Ectodermal cell (in vitro differentiated cells): Measurements from ENCODE around the gene NAPB.
"Not testable (repeated sequence)": the region's sequence is repeated elsewhere in the genome, so short reads cannot be mapped to it uniquely, and the experiment has no call there.

Experiments
- H3K27ac ChIP-seq: 2 replicates; pipeline ENCODE4 v1.7.0; 2013; ENCODE audit warnings: mild to moderate bottlenecking, low read depth, low read length; ENCODE audit not compliant: insufficient read depth, poor library complexity, severe bottlenecking
- H3K27me3 ChIP-seq: 2 replicates; pipeline ENCODE4 v1.7.0; 2013; ENCODE audit warnings: mild to moderate bottlenecking, low read length; ENCODE audit not compliant: insufficient read depth, control insufficient read depth, poor library complexity, severe bottlenecking
- H3K36me3 ChIP-seq: one replicate; pipeline ENCODE4 v1.7.0; 2013; ENCODE audit warnings: low read length; ENCODE audit not compliant: control insufficient read depth, insufficient read depth
- H3K4me1 ChIP-seq: one replicate; pipeline ENCODE4 v1.7.0; 2013; ENCODE audit warnings: low read length; ENCODE audit not compliant: control insufficient read depth, insufficient read depth
- H3K4me3 ChIP-seq: 2 replicates; pipeline ENCODE4 v1.7.0; 2013; ENCODE audit warnings: low read depth, low read length, control low read depth; ENCODE audit not compliant: insufficient read depth
- H3K9me3 ChIP-seq: 2 replicates; pipeline ENCODE4 v1.7.0; 2013; ENCODE audit warnings: mild to moderate bottlenecking, low read length, moderate library complexity; ENCODE audit not compliant: control insufficient read depth
- WGBS, 2 experiments: methylation state at CpG; one replicate each; pipeline ENCODE4 v1.1.7; 2013; ENCODE audit warnings: missing lambda C conversion rate in 2 of 2; 5-methylcytosine and 5-hydroxymethylcytosine counted together

Gene NAPB

DNA sequence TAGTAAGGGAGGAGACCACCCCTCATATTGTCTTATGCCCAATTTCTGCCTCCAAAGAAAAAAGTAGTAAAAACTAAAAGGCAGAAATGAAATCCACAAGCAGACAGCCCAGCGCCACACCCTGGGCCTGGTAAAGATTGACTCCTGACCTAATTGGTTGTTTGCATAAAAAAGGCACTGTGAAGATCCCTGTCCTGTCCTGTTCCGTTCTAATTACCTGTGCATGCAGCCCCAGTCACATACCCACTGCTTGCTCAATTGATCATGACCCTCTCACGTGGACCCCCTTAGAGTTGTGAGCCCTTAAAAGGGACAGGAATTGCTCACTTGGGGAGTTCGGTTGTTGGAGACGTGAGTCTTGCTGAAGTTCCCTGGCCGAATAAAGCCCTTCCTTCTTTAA lies 72.8 kb downstream of the NAPB start:
- H3K4me1 ChIP-seq, H3K27ac ChIP-seq, H3K4me3 ChIP-seq, H3K36me3 ChIP-seq, H3K27me3 ChIP-seq, H3K9me3 ChIP-seq: not testable (repeated sequence)
- WGBS, 2 experiments, result 75 to 76% methylated on average over 6 of the region's 6 CpGs

DNA sequence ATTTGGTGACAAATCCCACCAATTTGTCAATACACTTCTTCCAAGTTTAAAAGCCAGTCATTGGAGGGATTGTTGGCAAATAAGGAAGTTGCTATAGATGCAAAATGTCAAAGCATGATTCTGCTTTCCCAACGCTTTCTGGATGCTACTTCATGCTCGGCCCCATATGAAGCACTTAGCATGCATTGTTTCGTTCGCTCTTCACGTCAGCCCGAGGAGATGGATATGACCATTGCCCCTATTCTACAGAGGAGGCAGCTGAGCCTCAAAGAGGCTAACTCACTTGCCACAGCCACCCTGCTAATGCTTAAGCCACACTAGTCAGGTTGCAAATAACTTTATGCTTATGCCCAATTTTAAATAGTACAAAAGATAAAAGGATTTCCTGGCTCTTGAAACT lies 73.5 kb downstream of the NAPB start:
- Histone ChIP-seq H3K27ac (no peak overlapping the region), H3K4me3 (no peak overlapping the region), H3K4me1 (no peaks in the 10 kb centered on the region), H3K27me3 (no peaks in the 10 kb centered on the region), H3K36me3 (no peaks in the 10 kb centered on the region), H3K9me3 (no peaks in the 10 kb centered on the region)
- WGBS, 2 experiments, result 94 to 95% methylated on average over 6 of the region's 6 CpGs

- Histone ChIP-seq H3K9me3 (no peaks in the 10 kb centered on the region), H3K4me1 (no peaks in the 10 kb centered on the region), H3K27ac (no peak overlapping the region), H3K27me3 (no peaks in the 10 kb centered on the region), H3K36me3 (no peaks in the 10 kb centered on the region), H3K4me3 (no peak overlapping the region)
- 93 to 97% methylated on average over 4 of the region's 4 CpGs for WGBS, 2 experiments
Measured at GRCh38 chr20:23346002-23346401, 75.3 kb downstream of the NAPB start.

- H3K4me1 ChIP-seq, result no peaks in the 10 kb centered on the region
- H3K9me3 ChIP-seq, result no peaks in the 10 kb centered on the region
- no peaks in the 10 kb centered on the region for H3K27me3 ChIP-seq
- 91 to 92% methylated on average over 5 of the region's 5 CpGs for WGBS, 2 experiments
- H3K4me3 ChIP-seq, result no peak overlapping the region
- H3K36me3 ChIP-seq, result no peaks in the 10 kb centered on the region
- no peak overlapping the region for H3K27ac ChIP-seq
Measured at GRCh38 chr20:23344336-23344735, 77.0 kb downstream of the NAPB start.

GRCh38 chr20:23343590-23343989 lies 77.7 kb downstream of the NAPB start:
- 88 to 89% methylated on average over 1 of the region's 1 CpG for WGBS, 2 experiments
- Histone ChIP-seq H3K36me3 (no peaks in the 10 kb centered on the region), H3K9me3 (no peaks in the 10 kb centered on the region), H3K4me1 (no peaks in the 10 kb centered on the region), H3K27me3 (no peaks in the 10 kb centered on the region), H3K4me3 (no peak overlapping the region), H3K27ac (no peak overlapping the region)

DNA sequence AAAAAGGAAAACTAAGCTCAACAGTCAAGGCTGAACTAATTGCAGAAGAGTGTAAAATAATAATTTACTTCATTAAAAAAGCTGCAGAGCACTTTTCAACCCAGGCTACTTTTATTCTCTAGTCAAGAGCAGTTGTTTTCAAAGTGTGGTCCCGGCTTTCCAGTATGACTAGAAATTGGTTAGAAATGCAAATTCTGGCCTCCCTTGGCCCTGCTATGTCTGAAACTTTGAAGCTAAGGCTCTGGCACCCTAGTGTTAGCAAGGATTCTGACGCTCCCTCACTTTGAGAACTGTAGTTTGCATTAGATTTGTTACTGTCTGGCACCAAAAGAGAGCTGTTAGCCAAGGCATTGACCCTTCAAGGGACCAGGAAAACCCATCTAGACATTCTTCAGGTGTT lies 80.2 kb downstream of the NAPB start:
- H3K4me1 ChIP-seq, result peaks cover 6% of the 10 kb centered on the region
- no peaks in the 10 kb centered on the region for H3K27me3 ChIP-seq
- H3K4me3 ChIP-seq, result no peak overlapping the region
- WGBS, 2 experiments, result 70 to 80% methylated on average over 2 of the region's 2 CpGs
- no peaks in the 10 kb centered on the region for H3K36me3 ChIP-seq
- no peaks in the 10 kb centered on the region for H3K9me3 ChIP-seq
- no peak overlapping the region for H3K27ac ChIP-seq

- H3K27me3 ChIP-seq, result no peaks in the 10 kb centered on the region
- 56 to 57% methylated on average over 9 of the region's 9 CpGs for WGBS, 2 experiments
- H3K36me3 ChIP-seq, result no peaks in the 10 kb centered on the region
- H3K4me1 ChIP-seq, result peaks cover 6% of the 10 kb centered on the region
- no peak overlapping the region for H3K4me3 ChIP-seq
- H3K27ac ChIP-seq, result no peak overlapping the region
- no peaks in the 10 kb centered on the region for H3K9me3 ChIP-seq
Measured at GRCh38 chr20:23340524-23340923, 80.8 kb downstream of the NAPB start.

DNA sequence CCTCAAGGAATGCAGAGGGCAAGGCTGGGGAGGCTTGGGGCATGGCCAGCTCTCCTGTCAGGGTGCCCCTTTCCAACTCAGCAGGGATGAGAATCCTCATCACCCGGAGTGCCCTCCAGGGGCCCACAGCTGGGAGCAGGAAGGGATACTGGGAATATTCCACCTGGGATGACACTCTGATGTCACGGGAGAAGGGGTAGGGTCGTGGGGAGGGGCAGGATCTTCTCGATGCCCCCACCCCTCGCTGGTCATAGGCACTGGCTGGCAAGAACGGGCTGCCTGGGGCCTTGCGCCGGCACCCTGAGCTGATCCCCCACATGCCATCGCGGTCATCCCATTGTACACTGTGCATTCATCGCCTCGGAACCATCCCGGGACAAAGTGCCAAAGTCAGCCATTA lies 81.3 kb downstream of the NAPB start:
- no peaks in the 10 kb centered on the region for H3K9me3 ChIP-seq
- H3K27me3 ChIP-seq, result no peaks in the 10 kb centered on the region
- peaks cover 6% of the 10 kb centered on the region for H3K4me1 ChIP-seq
- 86 to 89% methylated on average over 13 of the region's 13 CpGs for WGBS, 2 experiments
- no peaks in the 10 kb centered on the region for H3K36me3 ChIP-seq
- no peak overlapping the region for H3K27ac ChIP-seq
- H3K4me3 ChIP-seq, result no peak overlapping the region

DNA sequence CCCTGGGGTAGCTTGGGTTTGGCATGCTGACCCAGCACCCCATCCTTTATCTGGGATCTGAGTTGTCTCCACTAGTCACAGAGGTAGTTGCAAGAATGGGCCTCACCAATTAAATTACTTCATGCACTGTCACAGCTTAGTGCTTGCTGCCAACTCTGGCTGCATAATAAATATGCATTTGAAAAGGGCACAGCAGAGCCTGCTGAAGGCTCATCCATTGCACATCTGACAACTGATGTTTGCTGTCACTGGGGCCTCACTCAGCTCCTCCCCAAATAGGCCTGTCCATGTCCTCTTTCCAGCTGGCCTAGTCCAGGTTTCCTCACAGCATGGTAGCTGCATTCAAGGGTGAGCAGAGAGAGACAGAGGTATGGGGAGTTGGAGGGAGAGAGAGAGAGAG lies 84.0 kb downstream of the NAPB start:
- no peak overlapping the region for H3K4me3 ChIP-seq
- H3K27ac ChIP-seq, result no peak overlapping the region
- H3K4me1 ChIP-seq, result peaks cover 6% of the 10 kb centered on the region
- H3K36me3 ChIP-seq, result no peaks in the 10 kb centered on the region
- H3K27me3 ChIP-seq, result no peaks in the 10 kb centered on the region
- no peaks in the 10 kb centered on the region for H3K9me3 ChIP-seq

GRCh38 chr20:23336476-23336875 lies 84.8 kb downstream of the NAPB start:
- WGBS, 2 experiments, result 95 to 96% methylated on average over 5 of the region's 5 CpGs
- H3K27me3 ChIP-seq, result no peaks in the 10 kb centered on the region
- H3K9me3 ChIP-seq, result no peaks in the 10 kb centered on the region
- H3K4me3 ChIP-seq, result no peak overlapping the region
- H3K4me1 ChIP-seq, result peaks cover 6% of the 10 kb centered on the region
- no peaks in the 10 kb centered on the region for H3K36me3 ChIP-seq
- H3K27ac ChIP-seq, result no peak overlapping the region

GRCh38 chr20:23335521-23335920 lies 85.8 kb downstream of the NAPB start:
- Histone ChIP-seq H3K27ac (no peak overlapping the region), H3K9me3 (no peaks in the 10 kb centered on the region), H3K4me3 (no peak overlapping the region), H3K27me3 (no peaks in the 10 kb centered on the region), H3K4me1 (peaks cover 6% of the 10 kb centered on the region), H3K36me3 (no peaks in the 10 kb centered on the region)
- WGBS, 2 experiments, result 84 to 91% methylated on average over 5 of the region's 5 CpGs
